CD1c-positive myeloid dendritic cell (primary cell): Measurements from ENCODE around the gene WDR31.
"Not testable (repeated sequence)": the region's sequence is repeated elsewhere in the genome, so short reads cannot be mapped to it uniquely, and the experiment has no call there.

Source experiments
- DNase-seq: peaks from one replicate; pipeline ENCODE4 v3.0.0-alpha.2; 2016; ENCODE audit errors: extremely low spot score

Gene WDR31

DNA sequence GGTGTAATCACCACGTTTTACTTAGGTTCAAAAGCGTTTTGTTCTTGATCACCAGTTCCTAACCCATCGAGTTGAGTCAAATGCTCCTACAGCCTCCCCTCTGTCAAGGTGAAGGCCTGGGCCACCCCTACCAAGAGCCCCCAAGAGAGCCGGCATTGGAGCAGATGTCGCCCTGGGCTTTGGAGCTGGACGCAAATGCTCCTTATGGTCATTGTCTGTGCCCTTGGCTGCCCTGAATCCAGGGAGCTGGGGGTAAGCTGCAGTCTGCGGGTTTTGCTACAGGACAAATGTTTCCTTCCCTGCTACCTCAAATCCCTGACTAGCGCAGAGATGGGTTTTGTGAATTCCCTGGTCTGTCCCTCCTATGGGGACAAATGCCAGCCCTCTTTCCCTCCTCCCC, 41.8 kb downstream of the WDR31 start:
- DNase-seq, result no peak

DNA sequence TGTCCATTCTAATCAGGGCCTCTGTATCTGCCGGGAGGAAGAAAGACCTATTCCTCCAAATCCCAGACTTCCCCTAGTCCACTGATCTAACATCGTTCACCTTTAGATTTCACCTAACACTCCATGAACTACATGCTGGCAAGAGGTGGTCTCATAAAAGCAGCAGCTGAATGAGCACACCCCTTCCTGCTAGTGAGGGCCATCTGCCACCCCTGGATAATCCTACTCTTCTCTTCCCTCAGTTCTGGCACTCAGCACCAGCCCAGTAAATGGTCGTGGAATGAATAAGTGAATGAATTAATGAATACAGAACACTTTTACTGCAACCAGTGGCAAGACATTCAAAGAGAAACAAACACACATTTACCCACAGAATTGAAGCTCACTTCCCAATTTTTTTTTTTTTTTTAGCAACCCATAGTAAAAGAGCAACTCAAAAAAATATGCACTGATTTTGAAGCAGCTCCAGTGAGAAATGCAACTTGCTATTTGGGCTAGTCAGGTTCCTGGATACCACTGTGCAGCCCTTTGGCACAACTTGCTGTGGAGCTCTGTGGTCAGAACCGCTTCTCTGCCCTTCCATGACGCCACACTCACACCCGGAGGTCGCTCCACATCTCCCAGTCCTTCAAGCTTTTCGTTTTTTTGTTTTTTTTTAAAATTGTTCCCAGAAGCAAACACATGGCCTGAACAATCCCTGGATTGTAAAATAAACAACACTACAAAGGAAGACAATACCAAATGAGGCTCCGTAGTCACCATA, 43.1 kb downstream of the WDR31 start:
- no peak for DNase-seq

DNA sequence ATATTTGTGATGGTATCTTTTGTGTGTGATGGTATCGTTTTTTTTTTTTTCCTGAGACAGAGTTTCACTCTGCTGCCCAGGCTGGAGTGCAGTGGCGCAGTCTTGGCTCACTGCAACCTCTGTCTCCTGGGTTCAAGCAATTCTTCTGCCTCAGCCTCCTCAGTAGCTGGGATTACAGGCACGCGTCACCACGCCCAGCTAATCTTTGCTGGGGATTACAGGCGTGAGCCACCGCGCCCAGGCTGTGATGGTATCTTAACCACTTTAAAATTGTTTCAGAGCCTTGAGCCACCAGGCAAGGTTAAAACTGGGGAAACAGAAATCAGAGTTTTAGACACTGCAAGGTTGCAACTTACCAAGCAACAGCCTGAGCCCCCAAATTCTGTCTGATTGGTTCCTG, 43.8 kb downstream of the WDR31 start:
- not testable (repeated sequence) for DNase-seq

DNA sequence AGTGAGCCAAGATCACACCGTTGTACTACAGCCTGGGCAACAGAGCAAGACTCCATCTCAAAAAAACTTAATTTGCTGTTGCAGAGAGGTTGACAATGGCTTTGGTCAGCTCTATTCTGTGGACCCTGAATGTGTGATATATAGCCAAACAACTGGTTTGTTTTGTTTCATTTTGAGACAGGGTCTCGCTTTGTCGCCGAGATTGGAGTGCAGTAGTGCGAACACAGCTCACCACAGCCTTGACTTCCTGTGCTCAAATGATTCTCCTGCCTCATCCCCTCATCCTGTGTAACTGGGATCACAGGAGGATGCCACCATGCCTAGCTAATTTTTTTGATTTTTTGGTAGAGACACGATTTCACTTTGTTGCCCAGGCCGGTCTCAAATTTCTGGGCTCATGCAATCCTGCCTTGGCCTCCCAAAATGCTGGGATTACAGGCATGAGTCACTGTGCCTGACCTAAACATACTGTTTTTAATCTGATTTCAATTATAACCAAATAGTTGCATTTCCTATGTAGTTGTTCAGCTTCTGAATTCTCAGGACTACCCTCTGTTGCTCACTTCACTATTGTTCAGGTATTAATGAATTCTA, 46.7 kb downstream of the WDR31 start:
- DNase-seq, result no peak

DNA sequence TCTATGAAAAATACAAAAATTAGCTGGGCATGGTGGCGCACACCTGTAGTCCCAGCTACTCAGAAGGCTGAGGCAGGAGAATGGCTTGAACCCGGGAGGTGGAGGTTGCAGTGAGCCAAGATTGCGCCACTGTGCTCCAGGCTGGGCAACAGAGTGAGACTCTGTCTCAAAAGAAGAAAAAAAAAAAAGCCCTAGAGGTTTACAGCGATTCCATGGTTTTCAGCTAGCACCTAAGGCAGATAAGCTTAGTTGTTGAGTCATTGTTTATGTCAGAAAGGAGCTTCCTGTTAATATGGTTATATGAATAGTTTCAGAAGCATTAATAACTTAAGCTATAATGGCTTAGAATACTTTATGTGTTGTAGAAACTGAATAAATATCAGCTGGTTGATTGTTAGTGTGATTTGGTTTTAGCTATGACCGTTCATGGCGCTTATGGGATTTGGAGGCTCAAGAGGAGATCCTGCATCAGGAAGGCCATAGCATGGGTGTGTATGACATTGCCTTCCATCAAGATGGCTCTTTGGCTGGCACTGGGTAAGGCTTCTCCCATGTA, 49.9 kb downstream of the WDR31 start:
- DNase-seq, result no peak

DNA sequence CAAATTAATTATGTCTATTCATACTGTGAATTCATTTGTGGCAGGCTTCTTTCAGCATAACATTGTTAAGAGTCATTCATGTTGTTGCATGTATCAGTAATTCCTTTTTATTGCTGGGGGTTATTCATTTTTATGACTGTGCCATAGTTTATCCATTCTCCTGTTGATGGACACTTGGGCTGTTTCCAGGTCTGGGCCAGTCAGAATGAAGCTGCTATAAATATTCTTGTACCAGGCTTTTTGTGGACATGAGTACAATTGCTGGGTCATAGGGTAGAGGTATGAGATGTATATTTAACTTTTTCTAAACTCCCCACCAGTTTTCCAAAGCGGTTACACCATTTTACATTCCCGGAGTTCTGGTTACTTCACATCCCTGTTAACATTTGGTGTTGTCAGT, 51.0 kb downstream of the WDR31 start:
- DNase-seq, result no peak

DNA sequence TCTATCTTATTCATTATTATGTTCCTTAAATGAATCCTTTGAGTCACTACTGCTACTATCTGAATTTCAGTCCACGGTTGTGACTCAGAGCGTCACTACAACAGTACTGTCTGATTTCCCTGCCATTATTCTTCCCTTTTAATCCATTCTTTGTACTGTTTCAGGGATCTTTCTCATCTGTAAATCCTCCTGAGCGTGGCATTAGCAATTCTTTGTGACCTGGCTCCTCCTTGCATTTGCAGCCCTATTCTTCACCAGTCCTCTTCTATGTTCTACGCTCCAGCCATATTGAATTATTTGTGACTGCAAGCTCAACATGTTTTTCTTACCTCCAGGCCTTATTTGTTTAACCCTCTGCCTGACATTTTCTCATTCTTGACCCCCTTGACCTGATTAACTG, 58.7 kb downstream of the WDR31 start:
- no peak for DNase-seq

DNA sequence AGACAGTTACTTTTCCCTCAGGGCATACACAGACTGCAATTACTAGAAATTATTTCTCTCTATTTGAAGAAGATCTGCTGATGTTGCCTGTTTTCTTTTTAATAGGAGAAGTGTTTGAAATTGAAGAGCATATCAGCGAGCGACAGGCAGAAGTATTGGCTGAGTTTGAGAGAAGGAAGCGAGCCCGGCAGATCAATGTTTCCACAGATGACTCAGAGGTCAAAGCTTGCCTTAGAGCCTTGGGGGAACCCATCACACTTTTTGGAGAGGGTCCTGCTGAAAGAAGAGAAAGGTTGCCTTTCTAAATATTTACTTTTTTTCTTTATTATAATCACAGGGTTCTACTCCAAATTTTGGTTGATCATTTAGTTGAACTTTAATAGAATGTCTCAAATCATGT, 61.2 kb downstream of the WDR31 start:
- no peak for DNase-seq

DNA sequence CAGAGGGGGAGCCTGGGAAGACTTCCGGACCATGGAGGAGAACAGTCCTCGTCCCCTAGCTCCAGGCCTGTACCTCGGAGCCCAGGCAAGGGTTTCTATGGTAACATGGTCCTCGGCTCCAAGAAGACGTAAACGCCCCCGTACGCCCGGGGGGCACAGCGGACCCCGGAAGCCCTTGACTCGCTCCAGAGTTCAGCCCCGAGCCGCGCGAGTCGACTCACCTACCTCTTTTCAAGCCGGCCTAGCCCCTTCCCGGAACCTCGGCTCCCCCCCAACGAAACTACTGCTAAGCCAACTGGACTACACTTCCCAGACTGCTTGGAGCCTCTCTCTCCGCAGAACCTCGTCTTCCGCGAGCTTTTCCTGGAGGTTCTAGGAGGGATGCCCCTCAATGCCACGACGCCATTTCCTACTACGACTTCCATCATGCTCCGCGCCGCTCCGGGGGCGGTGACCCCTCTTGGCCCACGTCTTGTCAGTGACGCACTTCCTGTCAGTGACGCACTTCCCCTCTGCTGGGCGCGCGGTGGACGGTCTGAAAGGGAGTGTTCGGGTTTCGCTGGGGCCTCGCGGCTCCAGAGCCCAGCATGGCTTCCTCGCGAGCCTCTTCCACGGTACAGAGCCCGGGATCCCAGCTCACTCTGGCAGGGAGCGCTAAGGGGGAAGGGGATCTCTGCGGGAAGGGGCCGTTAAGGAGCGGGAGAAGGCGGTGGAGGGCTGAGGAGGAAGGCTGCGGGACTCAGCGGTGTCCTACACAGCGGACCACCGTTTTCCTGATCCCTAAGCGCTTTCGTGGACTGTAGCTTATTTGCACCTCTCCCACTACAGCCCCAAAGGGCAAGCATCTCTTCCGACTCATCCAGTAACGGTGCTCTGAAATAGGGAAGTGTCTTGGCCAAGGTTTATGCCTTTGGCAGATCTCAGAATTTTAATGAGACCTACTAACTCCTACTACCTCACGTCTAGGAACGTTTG, 64.6 kb downstream of the WDR31 start, which contains the start of the genes CDC26 and PRPF4:
CDC26 (minus strand) TSS at position 416 of the 975 bp plus-strand sequence. CDS start 3,065 bp downstream, outside the sequence.
PRPF4 (plus strand) TSS at position 502 of the 975 bp plus-strand sequence; CDS start at position 588, 86 bp downstream.
- DNase-seq, result peak; percentile 98

DNA sequence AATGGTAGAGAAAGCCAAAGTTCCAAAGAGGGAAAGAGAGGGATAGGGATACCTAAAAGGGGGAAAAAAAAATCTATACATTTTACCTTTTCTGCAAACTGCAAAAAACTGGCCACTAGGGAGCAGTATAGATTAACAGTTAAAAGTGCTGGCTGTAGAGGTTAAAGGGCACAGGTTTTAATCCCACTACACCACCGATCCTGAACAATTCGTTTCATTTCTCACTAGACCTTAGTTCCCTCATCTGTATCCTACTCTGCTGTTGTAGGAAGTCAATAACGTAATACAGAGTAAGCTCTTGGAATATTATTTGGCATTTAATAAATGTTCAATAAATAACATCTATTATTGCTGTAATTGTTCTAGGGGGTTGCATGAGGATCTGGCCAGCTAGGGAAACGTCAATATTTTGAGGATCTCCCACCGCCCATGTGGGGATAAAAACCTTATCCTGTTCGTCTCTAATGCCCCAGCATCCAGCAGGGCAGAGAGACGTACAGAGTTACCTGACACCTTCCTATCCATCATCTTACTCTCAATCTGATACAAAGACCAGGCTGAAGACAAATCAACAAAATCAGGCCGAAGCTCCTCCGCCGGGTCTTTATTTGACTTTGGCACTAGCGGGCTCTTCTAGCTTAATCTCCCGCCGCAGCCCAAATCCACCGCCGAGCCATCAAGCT, 65.5 kb downstream of the WDR31 start:
- peak; percentile 79 for DNase-seq

DNA sequence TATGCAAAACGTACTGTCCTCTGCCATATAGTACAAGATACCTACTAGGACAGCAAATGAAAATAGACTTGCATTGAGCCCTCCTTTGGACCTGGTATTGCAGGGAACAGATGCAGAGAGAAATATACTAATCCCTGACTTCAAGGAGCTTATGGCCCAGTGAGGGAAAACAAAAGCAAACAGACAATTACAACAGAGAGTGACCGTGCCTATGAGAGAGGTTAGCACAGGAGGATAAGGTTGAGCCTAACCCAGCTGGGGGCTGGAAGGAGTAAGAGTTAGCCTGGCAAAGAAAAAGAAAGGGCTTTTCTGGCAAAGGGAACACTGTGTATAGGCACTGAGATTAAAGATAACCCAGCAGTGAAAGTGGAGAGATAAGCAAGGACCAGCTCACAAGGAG, 70.2 kb downstream of the WDR31 start:
- DNase-seq, result no peak

DNA sequence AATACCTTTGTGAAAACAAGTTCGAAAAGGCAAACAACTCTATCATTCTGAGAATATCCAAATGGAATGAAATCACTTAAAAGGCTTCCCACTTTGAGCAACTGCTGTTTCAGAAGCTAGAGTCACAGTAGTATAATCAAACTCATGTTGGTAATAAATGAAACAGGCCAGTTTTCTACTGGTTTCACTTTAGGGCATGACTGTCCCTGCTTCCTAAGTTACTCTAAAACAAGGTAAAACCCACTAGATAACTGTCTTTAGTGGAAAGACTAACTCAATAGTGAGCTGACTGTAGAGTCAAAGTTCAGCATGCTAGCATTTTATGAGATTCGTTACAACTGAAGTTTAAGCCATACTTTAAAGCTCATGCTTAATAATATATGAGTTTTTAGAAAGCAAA, 70.7 kb downstream of the WDR31 start:
- DNase-seq, result no peak

DNA sequence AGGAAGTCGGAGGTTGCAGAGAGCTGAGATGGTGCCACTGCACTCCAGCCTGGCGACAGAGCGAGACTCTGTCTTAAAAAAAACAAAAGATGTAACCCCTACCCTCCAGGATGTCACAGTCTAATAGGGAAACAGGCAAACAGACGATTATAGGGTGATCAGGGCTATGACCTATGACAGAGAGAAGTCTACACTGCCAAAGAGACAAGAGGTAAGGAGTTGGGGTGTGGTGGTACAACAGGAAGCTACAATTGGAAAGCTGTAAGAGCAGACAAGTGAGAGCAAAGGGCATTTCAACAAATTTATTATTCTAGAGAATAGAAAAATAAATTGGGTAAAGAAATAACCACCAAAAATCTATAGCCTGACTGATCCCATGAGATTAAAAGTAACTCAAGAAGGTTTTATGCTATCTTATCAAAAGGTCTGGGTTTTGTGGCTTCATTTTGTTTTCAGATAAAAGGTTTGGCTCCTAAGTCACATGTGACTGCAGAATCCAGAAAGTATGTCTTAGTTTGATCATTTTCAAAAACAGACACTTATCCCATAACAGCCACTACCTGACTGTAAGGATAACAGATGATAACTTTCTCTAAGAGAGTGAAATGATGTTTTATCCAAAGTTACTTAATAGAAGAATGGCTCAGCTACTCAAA, 72.0 kb downstream of the WDR31 start:
- DNase-seq, result no peak

DNA sequence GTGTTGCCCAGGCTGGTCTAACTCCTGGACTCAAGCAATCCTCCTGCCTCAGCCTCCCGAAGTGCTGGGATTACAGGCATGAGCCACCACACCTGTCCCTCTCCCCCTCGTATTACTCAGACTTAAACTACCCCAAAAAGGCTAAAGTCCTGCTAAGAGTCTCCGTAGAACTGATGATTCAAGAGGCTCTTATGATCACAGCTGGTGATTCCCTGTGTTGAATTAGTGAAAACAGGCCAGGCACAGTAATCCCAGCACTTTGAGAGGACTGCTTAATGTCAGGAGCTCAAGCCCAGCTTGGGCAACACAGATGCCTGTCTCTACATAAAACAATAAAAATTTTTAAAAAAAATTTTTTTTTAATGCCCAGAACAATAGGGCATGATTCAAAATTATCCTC, 73.9 kb downstream of the WDR31 start:
- no peak for DNase-seq
